Neural cell (in vitro differentiated cells): ENCODE data around the gene ELN. TPM values are rescaled to one million over a fixed set of nuclear protein-coding genes. Genes with fewer than 3 reads are reported as not detected.

ENCODE experiments used
- H2AFZ ChIP-seq: fragments of 200-600, 300-800 bp; sonication (generic), shearing (Covaris generic); 2 replicates; pipeline ENCODE4 v1.6.0; 2014; ENCODE audit warnings: low read depth, mild to moderate bottlenecking, antibody characterized with exemption, low read length, moderate library complexity
- H3F3A ChIP-seq: fragments of 200-600 bp; shearing (Covaris generic); 2 replicates; pipeline ENCODE4 v1.6.1; 2016; ENCODE audit warnings: mild to moderate bottlenecking, moderate library complexity, mixed read lengths, antibody characterized with exemption, low read length; ENCODE audit not compliant: insufficient read depth, poor library complexity, severe bottlenecking
- H3K27ac ChIP-seq: fragments of 200-600, 300-800 bp; sonication (generic), shearing (Covaris generic); 2 replicates; pipeline ENCODE4 v1.5.1; 2014; ENCODE audit warnings: mild to moderate bottlenecking, low read length, moderate library complexity
- H3K27me3 ChIP-seq: fragments of 300-800, 200-600 bp; sonication (generic), shearing (Covaris generic); 2 replicates; pipeline ENCODE4 v1.6.0; 2014; ENCODE audit warnings: mild to moderate bottlenecking, low read depth, low read length, moderate library complexity; ENCODE audit not compliant: insufficient read depth
- H3K36me3 ChIP-seq: fragments of 300-800, 200-600 bp; sonication (generic), shearing (Covaris generic); 2 replicates; pipeline ENCODE4 v1.5.1; 2014; ENCODE audit warnings: mild to moderate bottlenecking, antibody characterized with exemption, low read length, moderate library complexity; ENCODE audit not compliant: insufficient read depth
- H3K4me2 ChIP-seq: fragments of 300-800, 200-600 bp; sonication (generic), shearing (Covaris generic); 2 replicates; pipeline ENCODE4 v1.6.0; 2014; ENCODE audit warnings: mild to moderate bottlenecking, low read length
- H3K4me3 ChIP-seq: fragments of 300-800, 200-600 bp; sonication (generic), shearing (Covaris generic); 2 replicates; pipeline ENCODE4 v1.5.1; 2014; ENCODE audit warnings: mild to moderate bottlenecking, low read length, moderate library complexity
- H3K79me2 ChIP-seq: fragments of 200-600 bp; shearing (Covaris generic); replicated peaks from 2 replicates; pipeline ENCODE4 v1.6.0; 2014; ENCODE audit warnings: mild to moderate bottlenecking, low read length, moderate library complexity; ENCODE audit not compliant: insufficient read depth
- H3K9ac ChIP-seq: fragments of 300-800, 200-600 bp; sonication (generic), shearing (Covaris generic); 2 replicates; pipeline ENCODE4 v1.6.1; 2016; ENCODE audit warnings: mild to moderate bottlenecking, low read length, mixed read lengths
- H3K9me2 ChIP-seq: fragments of 200-600 bp; shearing (Covaris generic); 2 replicates; pipeline ENCODE4 v1.6.1; 2016; ENCODE audit warnings: mild to moderate bottlenecking, low read length, mixed read lengths; ENCODE audit not compliant: insufficient read depth
- H3K9me3 ChIP-seq: fragments of 200-600, 300-800 bp; sonication (generic), shearing (Covaris generic); 2 replicates; pipeline ENCODE4 v1.6.1; 2016; ENCODE audit warnings: mild to moderate bottlenecking, mixed run types, low read length, moderate library complexity, mixed read lengths
- H4K20me1 ChIP-seq: fragments of 200-600 bp; shearing (Covaris generic); 2 replicates; pipeline ENCODE4 v1.6.1; 2016; ENCODE audit warnings: mild to moderate bottlenecking, mixed run types; ENCODE audit not compliant: insufficient read depth
- EP300 ChIP-seq: fragments of 450-650 bp; conservative IDR thresholded peaks from 2 replicates; pipeline ENCODE4 v1.6.1; 2014; ENCODE audit warnings: antibody characterized with exemption, mild to moderate bottlenecking, moderate library complexity; ENCODE audit not compliant: poor library complexity, severe bottlenecking
- EZH2 ChIP-seq: fragments of 200-600, 300-800 bp; shearing (Covaris generic), sonication (generic); IDR thresholded peaks from 2 replicates; pipeline ENCODE4 v1.6.1; 2014; ENCODE audit warnings: antibody characterized with exemption, low read length, borderline replicate concordance, mild to moderate bottlenecking; ENCODE audit not compliant: insufficient read depth, poor library complexity, severe bottlenecking
- MXI1 ChIP-seq: fragments of 450-650 bp; conservative IDR thresholded peaks from 2 replicates; pipeline ENCODE4 v1.6.1; 2014; ENCODE audit warnings: antibody characterized with exemption, mild to moderate bottlenecking; ENCODE audit not compliant: poor library complexity, severe bottlenecking
- POLR2AphosphoS5 ChIP-seq: IDR thresholded peaks from 2 replicates; pipeline ENCODE4 v1.6.1; 2012
- RAD21 ChIP-seq: fragments of 450-650 bp; conservative IDR thresholded peaks from 2 replicates; pipeline ENCODE4 v1.6.1; 2014; ENCODE audit warnings: antibody characterized with exemption, mild to moderate bottlenecking, moderate library complexity
- TAF1 ChIP-seq: IDR thresholded peaks from 2 replicates; pipeline ENCODE4 v1.6.1; 2012; ENCODE audit warnings: low read depth
- polyA plus RNA-seq: library from polyadenylated mRNA; depleted of rRNA; stranded (reverse); fragments of >200 nt; gene quantifications from 2 replicates; pipeline ENCODE4 v1.2.3, GENCODE V29; 2014
- TF ChIP-seq, protein P1 (sequence below): IDR thresholded peaks from 2 replicates; pipeline ENCODE4 v1.6.1; 2012; ENCODE audit warnings: borderline replicate concordance

ELN gene
- polyA plus RNA-seq, 1 donor from 2014 or later, result not detected

- Histone ChIP-seq H3K36me3 (no peaks in the 10 kb centered on the region), H3K9me3 (no peaks in the 10 kb centered on the region), H3K4me2 (no peak overlapping the region), H3K27me3 (no peaks in the 10 kb centered on the region), H3K79me2 (no peaks in the 10 kb centered on the region), H3K27ac (no peak overlapping the region), H4K20me1 (no peaks in the 10 kb centered on the region), H3F3A (no peaks in the 10 kb centered on the region), H2AFZ (no peak overlapping the region), H3K9me2 (no peaks in the 10 kb centered on the region), H3K9ac (no peak overlapping the region), H3K4me3 (no peak overlapping the region)
- no peak for TF ChIP-seq POLR2AphosphoS5
Observed at GRCh38 chr7:74095135-74095534, 67.2 kb downstream of the ELN start.

DNA sequence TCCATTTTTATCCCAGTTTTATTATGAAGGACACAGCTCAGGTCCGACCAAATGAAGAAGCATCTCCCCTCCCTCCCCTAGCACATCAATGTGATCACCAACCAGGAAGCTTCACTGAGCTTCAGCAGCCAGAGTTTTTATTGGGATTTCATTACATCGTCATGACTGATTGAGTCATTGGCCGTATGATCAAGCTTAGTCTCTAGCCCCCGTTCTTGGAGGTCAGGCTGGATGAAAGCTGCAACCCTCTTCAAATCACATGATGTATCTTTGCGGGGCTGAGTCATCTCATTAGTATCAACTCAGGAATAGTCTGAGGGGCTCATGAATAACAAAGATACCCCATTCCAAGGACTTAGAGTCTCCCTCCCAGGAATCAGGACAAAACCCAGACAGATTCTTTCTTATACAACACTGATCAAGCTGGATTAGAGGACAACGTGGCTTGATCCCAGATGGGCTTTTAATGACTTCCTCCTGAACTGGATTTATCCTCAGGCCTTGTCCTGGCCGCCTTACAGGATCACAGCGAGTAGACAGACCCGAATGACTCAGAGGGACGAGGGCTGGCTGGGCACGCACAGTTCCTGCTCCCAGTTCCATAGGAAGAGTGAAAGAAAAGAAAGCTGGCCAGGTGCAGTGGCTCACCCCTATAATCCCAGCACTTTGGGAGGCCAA, 70.1 kb downstream of the ELN start:
- Histone ChIP-seq H3K36me3 (no peaks in the 10 kb centered on the region), H3K27ac (no peak overlapping the region), H3K9me2 (no peaks in the 10 kb centered on the region), H2AFZ (no peak overlapping the region), H3K27me3 (no peaks in the 10 kb centered on the region), H3K9me3 (no peaks in the 10 kb centered on the region), H3F3A (no peaks in the 10 kb centered on the region), H3K79me2 (no peaks in the 10 kb centered on the region), H3K9ac (no peak overlapping the region), H3K4me2 (no peak overlapping the region), H4K20me1 (no peaks in the 10 kb centered on the region), H3K4me3 (no peak overlapping the region)
- TF ChIP-seq, protein P1, sequence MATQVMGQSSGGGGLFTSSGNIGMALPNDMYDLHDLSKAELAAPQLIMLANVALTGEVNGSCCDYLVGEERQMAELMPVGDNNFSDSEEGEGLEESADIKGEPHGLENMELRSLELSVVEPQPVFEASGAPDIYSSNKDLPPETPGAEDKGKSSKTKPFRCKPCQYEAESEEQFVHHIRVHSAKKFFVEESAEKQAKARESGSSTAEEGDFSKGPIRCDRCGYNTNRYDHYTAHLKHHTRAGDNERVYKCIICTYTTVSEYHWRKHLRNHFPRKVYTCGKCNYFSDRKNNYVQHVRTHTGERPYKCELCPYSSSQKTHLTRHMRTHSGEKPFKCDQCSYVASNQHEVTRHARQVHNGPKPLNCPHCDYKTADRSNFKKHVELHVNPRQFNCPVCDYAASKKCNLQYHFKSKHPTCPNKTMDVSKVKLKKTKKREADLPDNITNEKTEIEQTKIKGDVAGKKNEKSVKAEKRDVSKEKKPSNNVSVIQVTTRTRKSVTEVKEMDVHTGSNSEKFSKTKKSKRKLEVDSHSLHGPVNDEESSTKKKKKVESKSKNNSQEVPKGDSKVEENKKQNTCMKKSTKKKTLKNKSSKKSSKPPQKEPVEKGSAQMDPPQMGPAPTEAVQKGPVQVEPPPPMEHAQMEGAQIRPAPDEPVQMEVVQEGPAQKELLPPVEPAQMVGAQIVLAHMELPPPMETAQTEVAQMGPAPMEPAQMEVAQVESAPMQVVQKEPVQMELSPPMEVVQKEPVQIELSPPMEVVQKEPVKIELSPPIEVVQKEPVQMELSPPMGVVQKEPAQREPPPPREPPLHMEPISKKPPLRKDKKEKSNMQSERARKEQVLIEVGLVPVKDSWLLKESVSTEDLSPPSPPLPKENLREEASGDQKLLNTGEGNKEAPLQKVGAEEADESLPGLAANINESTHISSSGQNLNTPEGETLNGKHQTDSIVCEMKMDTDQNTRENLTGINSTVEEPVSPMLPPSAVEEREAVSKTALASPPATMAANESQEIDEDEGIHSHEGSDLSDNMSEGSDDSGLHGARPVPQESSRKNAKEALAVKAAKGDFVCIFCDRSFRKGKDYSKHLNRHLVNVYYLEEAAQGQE, result no peak
- TF ChIP-seq EZH2 (no peak), EP300 (no peak)

DNA sequence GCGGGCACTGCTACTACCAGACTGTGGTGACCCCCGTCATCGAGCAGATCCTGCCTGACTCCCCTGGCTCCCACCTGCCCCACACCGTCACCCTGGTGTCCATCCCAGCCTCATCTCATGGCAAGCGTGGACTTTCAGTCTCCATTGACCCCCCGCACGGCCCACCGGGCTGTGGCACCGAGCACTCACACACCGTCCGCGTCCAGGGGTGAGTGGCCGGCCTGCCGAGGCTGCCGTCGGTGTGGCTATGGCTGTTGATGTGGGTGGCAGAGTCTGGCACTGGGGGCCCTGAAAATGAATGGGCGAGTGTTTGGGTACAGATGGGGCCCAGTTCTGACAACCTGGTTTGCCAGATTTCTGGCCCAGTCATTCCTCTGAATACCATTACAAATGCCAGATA, 71.1 kb downstream of the ELN start:
- H3K27me3 ChIP-seq, result no peaks in the 10 kb centered on the region
- H3K27ac ChIP-seq, result no peak overlapping the region
- TF ChIP-seq MXI1 (no peak), TAF1 (no peak), RAD21 (no peak)
- H3K36me3 ChIP-seq, result no peaks in the 10 kb centered on the region
- no peak overlapping the region for H3K4me2 ChIP-seq
- no peaks in the 10 kb centered on the region for H4K20me1 ChIP-seq
- H3K79me2 ChIP-seq, result no peaks in the 10 kb centered on the region
- H3K4me3 ChIP-seq, result no peak overlapping the region
- no peak overlapping the region for H3K9ac ChIP-seq
- H3K9me3 ChIP-seq, result no peaks in the 10 kb centered on the region
- H3K9me2 ChIP-seq, result no peaks in the 10 kb centered on the region
- H3F3A ChIP-seq, result no peaks in the 10 kb centered on the region
- H2AFZ ChIP-seq, result no peak overlapping the region
